K562 (cell line): Measurements from ENCODE around the gene ANKRD34A. TPM values are rescaled to one million over a fixed set of nuclear protein-coding genes. Genes with fewer than 3 reads are reported as not detected.

Source experiments
- EHMT2 ChIP-seq: fragments of 450-650 bp; IDR thresholded peaks from 2 replicates; pipeline ENCODE4 v1.6.1; 2018; ENCODE audit warnings: antibody characterized with exemption
- HDGF ChIP-seq: fragments of 450-650 bp; IDR thresholded peaks from 2 replicates; pipeline ENCODE4 v1.6.1; 2016
- JUND ChIP-seq, 2 experiments: IDR thresholded peaks; 2 replicates in 1 of 2; 3 replicates in 1 of 2; pipeline ENCODE4 v1.6.1; 2011; ENCODE audit warnings: borderline replicate concordance in 2 of 2, low read depth in 2 of 2, low read length in 2 of 2, improper control_type of control experiment in 1 of 2, missing biosample characterization in 1 of 2, missing genetic modification characterization in 1 of 2, missing genetic modification reagents in 1 of 2
- KLF6 ChIP-seq: fragments of 250-450 bp; sonication (Bioruptor Pico); IDR thresholded peaks from 2 replicates; pipeline ENCODE4 v1.4.0; 2020; ENCODE audit warnings: mild to moderate bottlenecking, moderate library complexity, borderline replicate concordance
- L3MBTL2 ChIP-seq: fragments of 450-650 bp; IDR thresholded peaks from 2 replicates; pipeline ENCODE4 v1.6.1; 2016; ENCODE audit warnings: mild to moderate bottlenecking, moderate library complexity
- MCM7 ChIP-seq, 2 experiments: fragments of 450-650 bp; IDR thresholded peaks; 2 replicates each; pipeline ENCODE4 v1.6.1; 2016 to 2018
- REST ChIP-seq, 2 experiments: fragments of 450-650 bp; formaldehyde crosslinking in 1 of 2; IDR thresholded peaks; 2 replicates each; pipeline versions ENCODE4 v1.4.0 to v1.6.1; 2014 to 2020; ENCODE audit warnings: mild to moderate bottlenecking in 2 of 2, borderline replicate concordance in 1 of 2, low read depth in 1 of 2
- SMAD3 ChIP-seq: fragments of 450-650 bp; formaldehyde crosslinking; conservative IDR thresholded peaks from 2 replicates; pipeline ENCODE4 v1.4.0; 2020; ENCODE audit warnings: mild to moderate bottlenecking
- SRF ChIP-seq, 2 experiments: fragments of 250-450, 450-650 bp in 1 of 2; sonication (Bioruptor Pico) in 1 of 2; sonication (generic) in 1 of 2; formaldehyde crosslinking; IDR thresholded peaks; 2 replicates each; pipeline versions ENCODE4 v1.5.0 to v1.5.1; 2020 to 2022; ENCODE audit warnings: mild to moderate bottlenecking in 1 of 2, missing genetic modification reagents in 1 of 2
- XRCC5 ChIP-seq: fragments of 200-400 bp; formaldehyde crosslinking; IDR thresholded peaks from 2 replicates; pipeline ENCODE4 v1.6.1; 2017; ENCODE audit warnings: low read depth, mild to moderate bottlenecking, low read length
- ZNF584 ChIP-seq: fragments of 200-800 bp; sonication (Bioruptor generic); IDR thresholded peaks from 2 replicates; pipeline ENCODE4 v1.6.1; 2016; ENCODE audit warnings: low read depth, mild to moderate bottlenecking, missing genetic modification characterization, missing compliant biosample characterization
- polyA plus RNA-seq, 8 experiments: library from polyadenylated mRNA; depleted of rRNA in 4 of 8; stranded (reverse) in 5 of 8; unstranded in 3 of 8; fragments of >200 nt; fragmentation: Nextera tagmentation in 2 of 8; fragmentation: Illumina TruSeq in 1 of 8; extraction: Ambion mirVana in 2 of 8; extraction: Trizol in 1 of 8; gene quantifications; 2 replicates each; pipeline versions ENCODE4 v1.2.1 to v1.2.3, GENCODE V29; 2011 to 2014; ENCODE audit warnings: inconsistent platforms in 1 of 8, missing spikeins in 1 of 8
- total RNA-seq, 7 experiments: library from RNA; depleted of rRNA in 6 of 7; stranded (reverse); fragments of >200 nt in 6 of 7; fragmentation: Illumina TruSeq in 2 of 7; extraction: Trizol in 2 of 7; gene quantifications; 2 replicates each; pipeline versions ENCODE4 v1.2.1 to v1.2.3, GENCODE V29; 2011 to 2021; ENCODE audit warnings: low replicate concordance in 1 of 7
- TF ChIP-seq, protein P1 (sequence below): fragments of 250-450 bp; sonication (Bioruptor Pico); IDR thresholded peaks from 2 replicates; pipeline ENCODE4 v1.4.0; 2020; ENCODE audit warnings: mild to moderate bottlenecking, moderate library complexity

ANKRD34A gene
- total and polyA plus RNA-seq, 9 of the 15 experiments (the other 6 are each of a cell fraction or from before 2014, with no cell fraction given): 0.06 to 1.6 (median 0.43) TPM

GRCh38 chr1:145977486-145978470, 13.4 kb upstream of the ANKRD34A start (continued):
- TF ChIP-seq REST (IDR thresholded peaks at IDR 0.05; ENCODE audit: borderline replicate concordance) (peak; percentile 90), REST (CRISPR knock-in tag; IDR thresholded peaks at IDR 0.05; ENCODE audit: low read depth) (no peak), SRF (CRISPR knock-in tag; IDR thresholded peaks at IDR 0.05) (peak in 1 of 2 experiments; percentile 44; a peak in 1 of 4 replicates), EHMT2 (peak; percentile 21; the same call in 1 of the 2 replicates), KLF6 (CRISPR knock-in tag) (no peak), SMAD3 (CRISPR knock-in tag) (no peak), HDGF (peak; percentile 55; the same call in 1 of the 2 replicates), L3MBTL2 (peak; percentile 27; the same call in 1 of the 2 replicates), MCM7 (IDR thresholded peaks at IDR 0.05) (no peak), JUND (IDR thresholded peaks at IDR 0.05; ENCODE audit: borderline replicate concordance, low read depth, low read length) (no peak), JUND (tag; IDR thresholded peaks at IDR 0.05; ENCODE audit: borderline replicate concordance, low read depth, low read length) (peak; percentile 30; the same call in 1 of the 3 replicates), XRCC5 (0 out of 2 replicates have a peak, but pooled peaks have one; percentile 49), ZNF584 (0 out of 2 replicates have a peak, but pooled peaks have one; percentile 66)
- TF ChIP-seq, protein P1, sequence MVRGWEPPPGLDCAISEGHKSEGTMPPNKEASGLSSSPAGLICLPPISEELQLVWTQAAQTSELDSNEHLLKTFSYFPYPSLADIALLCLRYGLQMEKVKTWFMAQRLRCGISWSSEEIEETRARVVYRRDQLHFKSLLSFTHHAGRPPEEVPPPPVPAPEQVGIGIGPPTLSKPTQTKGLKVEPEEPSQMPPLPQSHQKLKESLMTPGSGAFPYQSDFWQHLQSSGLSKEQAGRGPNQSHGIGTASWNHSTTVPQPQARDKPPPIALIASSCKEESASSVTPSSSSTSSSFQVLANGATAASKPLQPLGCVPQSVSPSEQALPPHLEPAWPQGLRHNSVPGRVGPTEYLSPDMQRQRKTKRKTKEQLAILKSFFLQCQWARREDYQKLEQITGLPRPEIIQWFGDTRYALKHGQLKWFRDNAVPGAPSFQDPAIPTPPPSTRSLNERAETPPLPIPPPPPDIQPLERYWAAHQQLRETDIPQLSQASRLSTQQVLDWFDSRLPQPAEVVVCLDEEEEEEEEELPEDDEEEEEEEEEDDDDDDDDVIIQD (CRISPR knock-in tag): no peak
